CD8-positive, alpha-beta memory T cell (primary cell): ENCODE results near the gene RRAS. TPM values are rescaled to one million over a fixed set of nuclear protein-coding genes. Genes with fewer than 3 reads are reported as not detected.

Experiments
- CTCF ChIA-PET: fragments of 350-600 bp; sonication (Branson Sonifier 250); formaldehyde crosslinking; loops from one replicate; lab custom pipeline; 2021; ENCODE audit warnings: antibody characterized with exemption; lab: Charles Lee
- POLR2A ChIA-PET: fragments of 350-600 bp; sonication (Branson Sonifier 250); formaldehyde crosslinking; loops from one replicate; lab custom pipeline; 2021; ENCODE audit warnings: antibody characterized with exemption; lab: Charles Lee
- DNase-seq, 5 donors: peaks; one replicate each; pipeline versions ENCODE4 v3.0.0 to v3.0.0-alpha.2; 2020 to 2022; ENCODE audit warnings: mixed read lengths in 1 of 5
- H3K27ac ChIP-seq: one replicate; pipeline ENCODE4 v1.7.0; 2013; ENCODE audit warnings: low read depth, mild to moderate bottlenecking, low read length, moderate library complexity
- H3K27me3 ChIP-seq: 2 replicates; pipeline ENCODE4 v1.7.0; 2013; ENCODE audit warnings: low read length, mild to moderate bottlenecking; ENCODE audit not compliant: insufficient read depth, poor library complexity, severe bottlenecking
- H3K36me3 ChIP-seq: 2 replicates; pipeline ENCODE4 v1.7.0; 2013; ENCODE audit warnings: mild to moderate bottlenecking, low read length, moderate library complexity; ENCODE audit not compliant: insufficient read depth
- H3K4me1 ChIP-seq: 2 replicates; pipeline ENCODE4 v1.7.0; 2013; ENCODE audit warnings: mild to moderate bottlenecking, low read length, moderate library complexity; ENCODE audit not compliant: insufficient read depth
- H3K4me3 ChIP-seq: 2 replicates; pipeline ENCODE4 v1.7.0; 2013; ENCODE audit warnings: mild to moderate bottlenecking, low read length
- H3K9me3 ChIP-seq: 2 replicates; pipeline ENCODE4 v1.7.0; 2013; ENCODE audit warnings: mild to moderate bottlenecking, low read length
- H3K27ac Mint-ChIP-seq, 8 donors: one replicate each; pipeline ENCODE4 v1.8.0; 2020 to 2021; ENCODE audit warnings: mixed read lengths in 8 of 8, mild to moderate bottlenecking in 6 of 8, inconsistent platforms in 3 of 8, moderate library complexity in 3 of 8
- H3K27me3 Mint-ChIP-seq, 2 donors: one replicate each; pipeline ENCODE4 v1.8.0; 2020 to 2021; ENCODE audit warnings: mixed read lengths in 2 of 2, mild to moderate bottlenecking in 1 of 2, moderate library complexity in 1 of 2
- H3K36me3 Mint-ChIP-seq, 3 donors: one replicate each; pipeline ENCODE4 v1.8.0; 2020 to 2021; ENCODE audit warnings: mixed read lengths in 3 of 3, inconsistent platforms in 1 of 3, mild to moderate bottlenecking in 1 of 3
- H3K4me1 Mint-ChIP-seq, 3 donors: one replicate each; pipeline ENCODE4 v1.8.0; 2020 to 2021; ENCODE audit warnings: mixed read lengths in 3 of 3, inconsistent platforms in 1 of 3, mild to moderate bottlenecking in 1 of 3
- H3K4me3 Mint-ChIP-seq, 7 donors: one replicate each; pipeline ENCODE4 v1.8.0; 2020 to 2021; ENCODE audit warnings: mixed read lengths in 7 of 7, mild to moderate bottlenecking in 6 of 7, moderate library complexity in 4 of 7, inconsistent platforms in 2 of 7
- H3K9me3 Mint-ChIP-seq, 5 donors: one replicate each; pipeline ENCODE4 v1.8.0; 2020 to 2022; ENCODE audit warnings: mixed read lengths in 5 of 5, mild to moderate bottlenecking in 3 of 5, moderate library complexity in 2 of 5, inconsistent platforms in 1 of 5
- polyA plus RNA-seq: library from polyadenylated mRNA; unstranded; fragments of 300-500 nt; fragmentation: Illumina TruSeq; gene quantifications from one replicate; pipeline ENCODE4 v1.2.3, GENCODE V29; 2021
- total RNA-seq, 2 experiments: library from RNA; stranded (reverse); gene quantifications; one replicate each; pipeline ENCODE4 v1.2.3, GENCODE V29; 2021

Gene RRAS
- total and polyA plus RNA-seq, 3 experiments from 2014 or later, result 5.3 to 16.0 (median 5.8) TPM

GRCh38 chr19:49594993-49595818 lies 44.7 kb downstream of the RRAS start:
- ChIA-PET POLR2A (interaction anchor here (1.2 kb wide), 1 partner anchor 81 kb away, joined by 3 read pairs; the partner anchor contains the start of gene PRMT1), CTCF (interaction anchor here (0.9 to 1.3 kb wide), 2 partner anchors 45 to 83 kb away, joined by 3 read pairs; partner anchors contain the start of gene RRAS)
- no peak overlapping the region for H3K27ac ChIP-seq
- H3K36me3 ChIP-seq, result peaks cover 23% of the 10 kb centered on the region
- peaks cover 26% of the 10 kb centered on the region for H3K4me1 ChIP-seq
- H3K27me3 ChIP-seq, result no peaks in the 10 kb centered on the region
- H3K27me3 Mint-ChIP-seq, result peaks cover 0 to 5% of the 10 kb centered on the region in 2 donors
- peaks cover 0 to 55% (median 13%) of the 10 kb centered on the region in 3 donors for H3K36me3 Mint-ChIP-seq
- no peaks in the 10 kb centered on the region for H3K9me3 ChIP-seq
- no peaks in the 10 kb centered on the region for H3K9me3 Mint-ChIP-seq
- H3K4me3 Mint-ChIP-seq, result no peak overlapping the region
- H3K4me3 ChIP-seq, result no peak overlapping the region
- H3K4me1 Mint-ChIP-seq, result peaks cover 26 to 41% (median 26%) of the 10 kb centered on the region in 3 donors
- no peak overlapping the region for H3K27ac Mint-ChIP-seq
- DNase-seq, result no peak

- no peaks in the 10 kb centered on the region for H3K27me3 ChIP-seq
- POLR2A ChIA-PET, result interaction anchor here (0.7 to 2.8 kb wide), 3 partner anchors 8 to 82 kb away, joined by 3 to 22 read pairs (median 3); partner anchors contain the start of genes PRMT1, RRAS and SCAF1
Measured at GRCh38 chr19:49594157-49594992, 45.6 kb downstream of the RRAS start.

DNA sequence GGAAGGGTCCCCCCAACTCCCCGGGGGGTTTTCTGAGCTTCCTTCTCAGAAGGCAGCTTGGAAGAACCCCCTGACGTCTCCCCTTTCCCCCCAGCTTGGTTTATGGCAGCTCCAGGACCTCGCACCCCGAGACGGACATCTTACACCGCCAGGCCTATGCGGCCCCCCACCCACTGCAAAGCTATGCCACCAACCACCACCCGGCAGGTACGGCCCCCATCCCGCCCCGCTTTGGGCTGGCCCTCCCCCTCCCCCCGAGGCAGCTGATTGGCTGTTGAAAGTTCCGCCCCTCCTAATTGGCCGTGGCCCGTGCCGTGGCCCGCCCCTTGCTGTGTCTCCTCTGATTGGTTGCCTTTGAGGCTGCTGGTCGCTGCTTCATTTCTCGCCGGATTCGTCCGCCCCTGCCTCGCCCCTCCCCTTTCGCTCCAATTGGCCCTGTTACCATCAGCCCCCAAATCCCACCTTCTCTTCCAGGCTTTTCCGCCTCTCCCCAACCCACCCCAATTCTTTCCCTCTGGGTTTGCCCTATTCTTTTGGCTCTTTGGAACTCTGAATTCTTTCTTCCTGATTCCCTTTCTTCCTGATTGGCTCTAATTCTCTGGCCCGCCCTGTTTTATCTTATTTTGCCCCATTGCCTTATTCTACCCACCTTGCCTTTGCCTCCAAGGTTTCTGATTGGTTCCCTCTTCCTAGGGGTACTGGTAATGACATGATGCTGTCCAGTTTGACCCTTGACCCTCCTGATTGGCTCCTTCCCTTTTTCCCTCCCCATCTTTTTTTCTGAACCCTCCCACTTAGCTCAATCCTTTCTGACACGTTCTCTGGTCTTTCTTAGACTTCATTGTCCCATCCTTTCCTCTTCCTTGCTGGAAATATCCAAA lies 46.5 kb downstream of the RRAS start:
- DNase-seq, result peak; percentile 84 to 92 (median 88)

More at GRCh38 chr19:49594157-49594992, 45.6 kb downstream of the RRAS start:
- Histone ChIP-seq H3K4me3 (no peak overlapping the region), H3K27ac (no peak overlapping the region), H3K4me1 (peaks cover 26% of the 10 kb centered on the region), H3K9me3 (no peaks in the 10 kb centered on the region), H3K36me3 (peaks cover 18% of the 10 kb centered on the region)
- no peak for DNase-seq
- Mint-ChIP-seq H3K4me1 (peaks cover 28 to 45% (median 29%) of the 10 kb centered on the region in 3 donors), H3K27me3 (peaks cover 0 to 5% of the 10 kb centered on the region in 2 donors), H3K9me3 (no peaks in the 10 kb centered on the region), H3K36me3 (peaks cover 0 to 50% (median 10%) of the 10 kb centered on the region in 3 donors), H3K27ac (peak overlapping the region in 7 of 8 donors; percentile 85 to 97 (median 94)), H3K4me3 (peak overlapping the region in 6 of 7 donors; percentile 43 to 94 (median 86))
- CTCF ChIA-PET, result interaction anchor here (1.3 kb wide), 1 partner anchor 46 kb away, joined by 3 read pairs; the partner anchor contains the start of gene RRAS

GRCh38 chr19:49592486-49593232 lies 47.3 kb downstream of the RRAS start:
- peak in 1 of 5 donors; percentile 9 for DNase-seq
- Histone ChIP-seq H3K9me3 (no peaks in the 10 kb centered on the region), H3K36me3 (peaks cover 8% of the 10 kb centered on the region), H3K4me1 (peaks cover 26% of the 10 kb centered on the region), H3K27me3 (no peaks in the 10 kb centered on the region), H3K27ac (peak overlapping the region; percentile 70), H3K4me3 (peak overlapping the region; percentile 87)
- Mint-ChIP-seq H3K4me3 (peak overlapping the region; percentile 85 to 96 (median 91)), H3K27ac (peak overlapping the region; percentile 85 to 97 (median 94)), H3K9me3 (no peaks in the 10 kb centered on the region), H3K27me3 (peaks cover 0 to 5% of the 10 kb centered on the region in 2 donors), H3K4me1 (peaks cover 33 to 45% (median 34%) of the 10 kb centered on the region in 3 donors), H3K36me3 (peaks cover 0 to 39% (median 8%) of the 10 kb centered on the region in 3 donors)
- ChIA-PET POLR2A (interaction anchor here (0.7 to 2.8 kb wide), 5 partner anchors 13 to 105 kb away, joined by 3 to 22 read pairs (median 3); partner anchors contain the start of genes NOSIP, PRMT1, RPL13A and RRAS), CTCF (interaction anchor here (1.1 kb wide), 1 partner anchor 22 kb away, joined by 4 read pairs; no protein-coding TSS in a partner anchor)

More for the DNA sequence above, 46.5 kb downstream of the RRAS start:
- H3K27ac Mint-ChIP-seq, result peak overlapping the region; percentile 85 to 97 (median 94)
- POLR2A ChIA-PET, result interaction anchor here (0.6 to 2.8 kb wide), 5 partner anchors 13 to 106 kb away, joined by 3 to 22 read pairs (median 3); partner anchors contain the start of genes NOSIP, PRMT1, RPL13A and RRAS
- H3K9me3 Mint-ChIP-seq, result no peaks in the 10 kb centered on the region
- peak overlapping the region; percentile 70 for H3K27ac ChIP-seq
- H3K4me1 ChIP-seq, result peaks cover 26% of the 10 kb centered on the region
- no peaks in the 10 kb centered on the region for H3K27me3 ChIP-seq
- H3K4me3 Mint-ChIP-seq, result peak overlapping the region; percentile 85 to 96 (median 91)
- peak overlapping the region; percentile 87 for H3K4me3 ChIP-seq
- CTCF ChIA-PET, result interaction anchor here (1.1 to 1.3 kb wide), 2 partner anchors 23 to 47 kb away, joined by 3 to 4 read pairs; partner anchors contain the start of gene RRAS
- H3K4me1 Mint-ChIP-seq, result peaks cover 32 to 47% (median 34%) of the 10 kb centered on the region in 3 donors
- peaks cover 0 to 43% (median 10%) of the 10 kb centered on the region in 3 donors for H3K36me3 Mint-ChIP-seq
- peaks cover 11% of the 10 kb centered on the region for H3K36me3 ChIP-seq
- H3K27me3 Mint-ChIP-seq, result peaks cover 0 to 5% of the 10 kb centered on the region in 2 donors
- no peaks in the 10 kb centered on the region for H3K9me3 ChIP-seq

- CTCF ChIA-PET, result no interaction called here
- Histone ChIP-seq H3K27ac (peak overlapping the region; percentile 70), H3K4me3 (peak overlapping the region; percentile 87), H3K36me3 (peaks cover 8% of the 10 kb centered on the region), H3K27me3 (no peaks in the 10 kb centered on the region), H3K4me1 (peaks cover 26% of the 10 kb centered on the region), H3K9me3 (no peaks in the 10 kb centered on the region)
- H3K4me1 Mint-ChIP-seq, result peaks cover 33 to 45% (median 34%) of the 10 kb centered on the region in 3 donors
- H3K4me3 Mint-ChIP-seq, result peak overlapping the region; percentile 85 to 96 (median 91)
- H3K36me3 Mint-ChIP-seq, result peaks cover 0 to 37% (median 8%) of the 10 kb centered on the region in 3 donors
- peak overlapping the region; percentile 85 to 97 (median 94) for H3K27ac Mint-ChIP-seq
- DNase-seq, result peak; percentile 34 to 69 (median 42)
- H3K27me3 Mint-ChIP-seq, result peaks cover 0 to 5% of the 10 kb centered on the region in 2 donors
- POLR2A ChIA-PET, result interaction anchor here (0.9 to 2.8 kb wide), 4 partner anchors 11 to 85 kb away, joined by 3 to 22 read pairs (median 4); partner anchors contain the start of genes BCL2L12, IRF3, NOSIP and PRMT1
- no peaks in the 10 kb centered on the region for H3K9me3 Mint-ChIP-seq
Measured at GRCh38 chr19:49591731-49592485, 48.0 kb downstream of the RRAS start.
